ENCODE data around the gene WRNIP1.
"Not testable (repeated sequence)": the region's sequence is repeated elsewhere in the genome, so short reads cannot be mapped to it uniquely, and the experiment has no call there.

The WRNIP1 gene

DNA sequence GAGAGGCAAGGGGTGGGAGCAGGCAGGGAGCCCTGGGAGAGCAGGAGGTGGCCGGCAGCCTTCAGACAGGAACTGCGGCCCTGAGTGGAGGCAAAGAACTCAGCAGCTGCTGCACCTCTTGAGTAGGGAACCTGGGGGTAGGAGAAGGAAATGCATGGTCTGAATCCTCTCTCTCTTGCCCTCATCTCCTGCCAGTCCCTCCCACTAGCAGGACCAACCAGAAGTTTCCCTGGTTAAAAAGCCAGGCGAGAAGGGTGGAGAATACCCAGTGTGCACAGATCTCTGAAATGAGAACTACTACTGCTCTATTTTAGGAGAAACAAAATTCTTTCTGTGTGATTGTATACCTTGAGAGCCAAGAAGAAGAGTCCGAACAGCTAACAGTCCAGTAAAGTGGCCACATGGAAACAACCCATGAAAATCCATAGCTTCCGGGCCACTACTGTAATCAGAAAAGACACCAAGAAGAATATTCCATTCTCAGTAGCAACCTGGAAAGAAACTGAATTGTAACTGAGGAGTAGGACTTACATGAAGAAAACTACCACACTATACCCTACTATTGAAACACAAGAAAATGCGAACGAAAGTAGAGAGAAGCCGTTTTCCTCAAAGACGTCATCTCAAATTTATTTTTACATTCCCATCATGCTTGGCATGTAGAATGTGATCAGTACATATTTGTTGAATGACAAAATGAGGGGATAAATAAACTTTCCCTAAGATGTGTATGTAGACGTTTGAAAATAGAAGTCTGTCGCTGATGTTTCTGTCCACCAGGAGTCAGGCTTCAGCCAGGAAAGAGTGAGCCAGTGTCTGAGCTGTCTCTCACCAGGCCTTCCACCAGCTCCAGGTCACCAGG lies 25.6 kb downstream of the WRNIP1 start:
- DNase-seq, result peak; percentile 41

DNA sequence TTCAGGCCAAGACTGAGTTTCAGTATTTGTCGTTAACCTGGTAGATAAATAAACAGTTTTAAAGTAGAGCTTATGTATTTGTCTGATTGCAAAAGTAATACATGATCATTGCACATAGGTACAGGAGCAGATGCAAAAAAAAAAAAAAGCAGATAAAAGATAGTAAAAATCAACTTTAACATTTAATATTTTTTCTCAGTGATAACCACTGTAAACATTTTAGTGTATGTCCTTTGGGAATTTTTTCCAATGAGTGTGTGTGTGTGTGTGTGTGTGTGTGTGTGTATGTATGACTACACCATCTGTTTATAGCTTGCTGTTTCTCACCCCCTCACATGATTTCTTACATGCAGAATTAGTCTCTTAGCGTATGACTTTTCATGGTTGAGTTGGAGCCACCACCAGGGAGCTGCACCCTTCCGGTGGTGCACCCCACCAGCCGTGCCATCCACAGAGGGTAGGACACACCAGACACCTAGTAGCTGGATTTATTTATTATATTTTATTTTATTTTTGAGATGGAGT lies 26.3 kb downstream of the WRNIP1 start:
- DNase-seq, result peak; percentile 19

DNA sequence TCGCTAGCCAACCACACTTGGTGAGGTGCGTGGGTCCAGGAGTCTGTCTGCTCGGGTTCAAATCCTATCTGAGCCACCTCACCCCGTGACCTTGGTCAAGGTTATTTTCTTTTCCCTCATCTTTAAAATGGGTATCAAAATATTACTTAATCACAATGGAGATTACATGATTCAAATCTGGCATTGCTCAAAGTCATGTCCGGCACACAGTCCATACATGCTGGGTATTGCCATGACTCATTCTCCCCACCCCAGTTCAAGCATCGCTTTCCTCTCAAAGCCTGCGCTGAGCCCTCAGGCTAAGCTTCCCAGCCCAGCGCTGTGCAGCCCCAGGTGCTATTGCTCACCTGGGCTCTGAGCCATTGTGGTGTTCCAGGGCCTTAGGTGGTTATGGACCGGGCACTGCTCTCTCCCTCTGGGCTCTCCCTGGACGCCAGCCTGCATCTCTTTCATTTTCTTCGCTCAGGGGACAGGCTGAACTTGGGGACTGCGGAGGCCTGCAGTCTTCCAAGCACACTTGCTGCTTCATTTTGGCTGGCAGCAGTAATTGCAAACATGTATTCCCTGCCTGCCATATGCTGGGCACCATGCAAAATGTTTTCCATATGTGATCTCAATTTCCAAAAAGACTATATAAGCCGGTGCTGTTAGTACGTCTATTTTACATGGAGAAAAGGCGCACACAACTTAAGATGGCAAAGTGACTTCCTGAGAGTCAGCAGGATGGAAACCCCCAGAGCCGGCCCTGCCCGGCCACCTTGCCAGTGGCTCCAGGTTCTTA lies 27.3 kb downstream of the WRNIP1 start:
- DNase-seq, result no peak

DNA sequence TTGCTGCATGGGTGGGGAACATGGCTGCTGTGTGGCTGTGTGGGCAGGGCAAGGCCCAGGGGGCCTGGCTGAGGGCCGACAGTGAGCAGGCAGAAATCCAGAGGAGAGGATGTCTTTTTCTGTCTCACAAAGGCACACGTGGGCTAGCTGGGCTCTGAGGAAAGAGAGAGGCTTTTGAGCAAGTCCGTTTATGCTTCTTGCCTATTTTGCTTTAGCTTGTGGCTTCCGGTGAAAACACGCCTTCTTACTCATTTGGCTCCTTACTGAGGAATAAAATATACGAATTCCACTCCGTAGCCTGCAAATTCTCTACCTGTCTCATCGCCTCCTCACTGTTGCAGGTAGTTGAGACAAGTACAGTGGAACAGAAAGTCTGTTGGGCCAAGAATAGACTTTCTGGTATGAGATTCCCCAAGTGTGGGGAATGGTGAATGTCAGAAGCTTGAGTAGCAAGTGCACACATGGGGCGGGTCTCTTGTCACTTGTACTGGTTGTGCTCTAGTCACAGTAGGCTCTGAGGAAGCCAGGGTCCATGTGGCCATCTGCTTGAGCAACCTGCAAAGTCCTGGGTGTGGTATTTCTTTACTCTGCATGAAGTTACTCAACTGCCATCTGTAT lies 28.4 kb downstream of the WRNIP1 start:
- no peak for DNase-seq

DNA sequence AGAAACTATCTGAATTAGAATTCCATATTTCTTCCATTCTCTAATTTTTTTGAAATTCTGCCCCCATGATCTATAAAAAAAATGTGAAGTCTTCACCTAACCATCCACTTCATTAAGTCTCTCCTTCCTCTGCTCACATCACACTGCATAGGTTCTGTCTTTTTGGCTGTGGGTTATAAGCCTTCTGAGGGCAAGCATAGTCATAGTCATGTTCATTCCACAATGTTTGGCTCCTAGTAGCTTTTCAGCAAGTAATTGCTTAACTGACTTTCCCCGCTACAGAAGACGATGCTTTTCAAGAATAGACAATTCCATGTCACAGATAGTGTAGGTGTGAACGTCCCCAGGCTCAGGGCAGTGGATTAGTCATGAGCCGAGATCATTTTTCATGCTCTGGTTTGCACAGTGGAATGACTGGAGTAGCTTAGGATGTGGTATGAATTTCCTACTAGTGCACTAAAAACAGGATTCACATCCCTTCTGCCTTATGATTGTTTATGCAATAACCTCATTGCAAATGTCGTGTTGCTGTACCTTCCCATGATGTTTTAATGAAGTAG lies 29.1 kb downstream of the WRNIP1 start:
- no peak for DNase-seq

DNA sequence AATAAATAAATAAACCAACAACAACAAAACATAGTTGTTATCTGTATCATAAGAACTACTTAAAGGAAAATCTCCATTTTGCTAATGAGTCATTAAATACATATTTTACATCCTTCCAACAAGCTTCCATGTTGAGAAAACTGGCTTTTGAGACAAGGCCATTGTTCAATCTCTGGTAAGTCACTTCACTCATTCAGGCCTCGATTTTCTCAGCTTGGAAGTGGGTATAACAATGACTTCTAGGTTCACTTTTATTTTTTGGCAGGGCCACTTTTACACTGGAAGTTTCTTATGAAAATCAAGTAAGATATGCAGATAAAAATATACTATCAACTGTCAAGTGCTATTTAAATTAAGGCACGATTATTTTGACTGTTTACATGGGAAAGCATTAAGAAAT lies 30.0 kb downstream of the WRNIP1 start:
- DNase-seq, result no peak

DNA sequence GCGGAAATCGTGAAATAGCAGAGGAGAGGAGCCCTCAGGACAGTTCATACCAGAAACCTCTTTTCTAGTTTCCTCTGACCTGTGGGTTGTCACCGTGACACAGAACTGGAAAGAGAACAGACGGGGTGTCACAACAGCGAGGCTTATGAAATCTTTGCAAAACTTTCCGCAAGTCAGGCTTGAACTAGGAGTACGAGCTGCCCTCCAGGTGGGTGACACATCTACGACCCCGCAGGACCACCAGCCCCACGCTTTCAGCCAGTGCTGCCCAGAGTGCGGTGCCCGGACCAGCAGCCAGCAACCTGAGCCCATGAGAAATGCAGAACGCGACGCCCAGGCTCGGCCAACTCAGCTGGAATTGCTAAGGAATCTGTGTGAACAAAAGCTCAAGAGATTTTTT lies 30.8 kb downstream of the WRNIP1 start:
- no peak for DNase-seq

DNA sequence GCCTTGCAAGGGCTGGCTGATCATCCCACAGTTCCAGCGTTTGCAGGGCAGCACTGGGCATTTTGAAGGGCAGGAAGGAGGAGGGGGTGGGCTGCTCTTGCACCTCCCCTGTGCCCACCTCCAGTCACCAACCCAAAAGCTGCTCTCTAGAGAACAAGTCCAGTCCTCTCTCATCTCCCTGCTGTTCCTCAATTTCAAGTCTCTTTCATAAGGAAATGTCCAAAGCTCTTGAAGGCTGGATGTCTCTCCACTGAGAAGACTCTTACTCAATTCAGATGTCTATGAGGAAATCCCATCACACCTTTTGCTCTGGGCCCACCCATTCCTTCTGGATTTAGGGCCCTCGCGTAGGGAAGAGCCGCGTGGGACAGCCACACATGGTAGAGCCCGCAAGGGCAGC lies 31.7 kb downstream of the WRNIP1 start:
- DNase-seq, result no peak

DNA sequence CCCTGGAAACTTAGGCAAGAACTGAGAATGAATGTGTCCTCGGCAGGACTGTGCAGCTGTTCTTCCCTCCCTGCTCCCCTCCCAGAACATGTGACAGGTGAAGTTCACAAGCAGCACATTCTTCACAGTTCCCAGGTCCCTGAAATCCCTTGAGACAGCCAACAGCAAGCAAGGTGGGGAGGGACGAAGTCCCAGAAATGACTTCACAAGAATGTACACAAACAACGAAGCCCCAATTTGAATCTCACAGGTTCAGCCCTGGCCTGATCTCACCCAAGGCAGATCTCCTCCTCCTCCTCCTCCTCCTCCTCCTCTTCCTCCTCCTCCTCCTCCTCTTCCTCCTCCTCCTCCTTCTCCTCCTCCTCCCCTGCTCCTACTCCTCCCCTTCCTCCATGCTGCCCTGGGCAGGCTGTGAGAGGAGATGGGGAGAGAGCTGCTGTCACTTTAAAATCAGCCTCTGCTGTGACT lies 32.4 kb downstream of the WRNIP1 start:
- DNase-seq, result peak; percentile 33

DNA sequence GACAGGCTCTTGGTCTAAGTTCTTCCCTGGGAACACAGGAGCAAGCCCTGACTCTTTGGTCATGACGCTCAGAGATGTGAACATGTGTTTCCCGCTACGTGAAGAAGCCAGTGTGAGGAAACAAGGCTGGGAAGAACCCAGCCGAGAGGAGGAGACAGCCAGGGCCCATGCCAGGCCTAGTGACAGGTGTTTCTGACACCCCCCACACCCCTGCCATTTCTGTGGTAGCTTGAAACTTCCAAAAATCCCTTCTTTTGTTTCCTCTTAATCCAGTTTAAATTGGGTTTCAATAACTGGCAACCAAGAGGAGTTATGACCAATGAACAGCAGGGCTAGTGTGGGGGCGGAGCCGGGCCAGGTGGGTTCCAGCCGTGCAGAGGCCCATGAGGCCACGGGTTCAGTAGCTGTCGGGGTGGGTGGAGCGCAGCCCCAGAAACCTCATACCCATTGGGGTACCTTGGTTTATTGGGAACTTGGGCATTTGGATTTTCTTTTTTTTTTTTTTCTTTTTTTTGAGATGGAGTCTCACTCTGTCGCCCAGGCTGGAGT lies 33.5 kb downstream of the WRNIP1 start:
- no peak for DNase-seq

DNA sequence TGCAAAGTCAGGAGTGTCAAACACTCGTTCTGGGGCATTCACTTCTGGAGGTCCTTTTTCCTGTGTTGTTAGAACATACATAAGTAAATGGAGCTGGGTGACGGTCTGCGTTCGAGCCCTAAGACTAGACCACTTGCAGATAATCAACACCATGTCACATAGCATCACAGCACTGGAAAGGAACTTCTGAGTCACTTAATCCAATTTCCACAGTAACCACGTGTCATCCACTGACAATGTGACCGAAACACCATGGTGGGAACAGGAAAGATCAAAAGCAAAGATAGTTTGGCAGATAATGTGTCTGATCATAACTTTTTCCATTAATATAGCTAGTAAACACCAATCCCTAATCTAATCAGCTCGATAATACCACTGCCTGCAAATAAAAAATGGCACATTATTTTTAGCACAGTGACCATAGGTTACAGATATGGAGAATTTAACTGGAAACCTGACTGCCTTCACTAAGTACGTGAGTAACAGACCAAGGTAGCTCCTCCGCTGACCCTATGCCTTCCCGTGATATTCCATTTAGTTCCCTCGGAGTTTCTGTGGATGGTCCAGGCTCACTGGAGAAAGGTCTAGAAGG lies 34.8 kb downstream of the WRNIP1 start:
- no peak for DNase-seq

DNA sequence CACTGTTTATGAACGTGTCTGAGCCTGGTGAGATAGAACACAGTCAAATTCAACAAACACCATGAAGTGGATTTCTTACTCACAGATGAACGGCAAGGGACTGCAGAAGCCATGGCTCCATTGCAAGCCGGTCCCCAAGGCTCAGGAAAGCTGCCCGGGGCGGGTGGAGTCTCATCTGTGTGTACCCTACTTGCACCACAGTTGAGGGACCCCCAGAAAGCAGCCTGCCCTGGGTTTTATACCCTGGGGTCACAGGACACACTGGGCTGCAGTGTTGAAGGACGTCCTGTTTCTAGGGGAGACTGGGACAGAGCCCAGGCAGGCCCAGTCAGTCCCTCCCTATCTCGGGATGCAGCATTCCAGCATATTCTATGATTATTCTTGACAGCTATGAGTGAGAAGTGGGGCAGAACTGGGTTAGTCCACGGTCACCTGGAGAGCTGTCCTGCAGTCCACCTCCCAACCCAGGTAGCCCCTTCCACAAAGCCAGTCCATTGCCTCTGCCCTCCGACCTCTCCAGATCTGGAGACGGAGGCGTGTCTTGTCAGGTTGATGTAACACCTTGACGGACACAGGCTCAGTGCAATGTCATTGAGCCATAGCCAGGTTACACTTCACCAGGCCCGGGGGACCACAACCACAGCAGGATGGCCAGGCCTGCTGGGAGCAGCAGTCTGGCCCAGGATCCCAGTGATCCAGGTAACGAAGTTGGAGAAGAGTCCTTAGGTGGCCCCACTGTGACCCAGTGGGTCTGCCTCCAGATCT lies 35.5 kb downstream of the WRNIP1 start:
- no peak for DNase-seq

DNA sequence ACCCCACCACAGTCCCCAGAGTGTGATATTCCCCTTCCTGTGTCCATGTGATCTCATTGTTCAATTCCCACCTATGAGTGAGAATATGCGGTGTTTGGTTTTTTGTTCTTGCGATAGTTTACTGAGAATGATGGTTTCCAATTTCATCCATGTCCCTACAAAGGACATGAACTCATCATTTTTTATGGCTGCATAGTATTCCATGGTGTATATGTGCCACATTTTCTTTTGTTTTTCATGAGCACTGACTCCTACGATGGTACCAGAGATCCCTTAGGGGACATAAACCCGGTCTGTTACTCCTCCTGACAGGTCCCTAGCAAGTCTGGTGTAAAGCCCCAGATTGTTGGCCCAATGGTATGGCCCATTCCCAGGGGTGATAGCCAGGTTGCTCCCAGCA lies 36.5 kb downstream of the WRNIP1 start:
- DNase-seq, result not testable (repeated sequence)

DNA sequence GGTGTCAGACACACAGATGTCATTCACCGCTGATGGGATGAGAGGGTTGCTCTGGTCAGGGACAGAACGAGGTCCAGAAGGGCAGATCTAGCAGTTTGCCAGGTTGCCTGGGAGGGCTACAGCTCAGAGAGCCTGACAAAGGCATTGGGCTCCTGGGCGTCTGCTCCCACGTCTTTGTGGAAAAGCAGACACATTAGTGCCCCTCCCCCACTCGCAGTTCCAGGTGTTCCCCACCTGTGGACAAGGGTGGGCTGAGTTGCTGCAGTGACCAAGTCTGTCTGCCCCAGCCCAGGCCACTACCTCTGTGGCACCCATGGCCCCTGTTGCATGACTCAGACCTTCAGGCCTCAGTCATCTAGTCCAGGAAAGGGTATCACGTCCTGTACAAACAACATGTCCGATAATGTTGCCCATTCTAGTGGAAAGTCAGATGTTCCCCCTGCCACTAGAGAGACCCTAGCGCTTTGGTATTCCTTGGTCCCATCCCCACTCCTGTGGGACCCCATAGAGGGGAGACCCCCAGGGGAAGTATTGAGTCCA lies 37.4 kb downstream of the WRNIP1 start:
- no peak for DNase-seq

DNA sequence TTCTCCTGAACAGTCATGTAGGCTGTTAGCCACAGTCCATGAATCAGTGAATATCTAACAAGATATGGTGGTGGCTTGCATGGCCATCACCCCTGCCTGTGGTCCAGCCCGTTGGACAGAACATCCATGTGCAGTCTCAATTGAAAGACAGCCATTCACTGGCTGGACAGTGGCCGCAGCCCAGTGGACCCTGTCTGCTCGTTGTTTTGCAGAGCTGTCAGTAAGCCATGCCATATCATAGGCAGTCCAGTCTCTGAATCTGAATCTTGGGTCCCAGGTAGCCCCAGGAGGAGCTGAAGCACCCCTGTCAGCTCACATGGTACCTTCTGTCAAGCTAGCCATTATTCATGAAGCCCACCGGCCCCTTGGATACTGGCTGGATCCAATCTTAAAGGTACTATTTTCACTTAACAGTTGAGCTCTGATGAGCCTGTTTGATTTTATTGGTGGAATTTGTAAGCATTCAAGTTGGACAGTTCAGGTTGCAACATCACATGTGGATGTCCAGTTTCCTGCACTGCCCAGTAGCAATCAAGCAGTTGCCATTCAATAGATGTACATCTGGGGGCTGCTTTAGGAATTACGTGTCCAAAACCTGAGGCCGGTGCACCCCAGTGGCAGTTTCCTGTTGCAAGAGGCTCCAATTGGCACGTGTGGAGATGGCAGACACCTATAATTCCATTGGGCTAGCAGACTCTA lies 38.7 kb downstream of the WRNIP1 start:
- DNase-seq, result no peak

DNA sequence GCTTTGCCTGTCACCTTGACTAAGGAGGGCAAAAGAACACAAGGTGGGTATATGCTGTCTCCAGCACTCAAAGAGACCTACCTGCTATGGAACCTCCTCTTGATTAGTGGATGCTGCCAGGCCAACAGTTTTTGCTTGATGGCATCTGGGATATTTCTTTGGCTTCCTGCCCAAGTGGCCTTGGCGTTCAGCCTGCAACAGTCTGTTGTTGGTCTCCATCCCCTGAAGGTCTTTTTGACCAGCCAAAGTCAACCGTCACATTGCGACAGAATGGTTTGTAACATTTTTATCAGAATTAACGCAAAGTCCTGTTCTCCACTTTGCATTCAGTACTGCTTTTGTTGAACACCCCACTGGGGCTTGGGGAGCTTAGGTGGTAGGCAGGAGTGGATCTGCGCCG lies 39.3 kb downstream of the WRNIP1 start:
- DNase-seq, result no peak

DNA sequence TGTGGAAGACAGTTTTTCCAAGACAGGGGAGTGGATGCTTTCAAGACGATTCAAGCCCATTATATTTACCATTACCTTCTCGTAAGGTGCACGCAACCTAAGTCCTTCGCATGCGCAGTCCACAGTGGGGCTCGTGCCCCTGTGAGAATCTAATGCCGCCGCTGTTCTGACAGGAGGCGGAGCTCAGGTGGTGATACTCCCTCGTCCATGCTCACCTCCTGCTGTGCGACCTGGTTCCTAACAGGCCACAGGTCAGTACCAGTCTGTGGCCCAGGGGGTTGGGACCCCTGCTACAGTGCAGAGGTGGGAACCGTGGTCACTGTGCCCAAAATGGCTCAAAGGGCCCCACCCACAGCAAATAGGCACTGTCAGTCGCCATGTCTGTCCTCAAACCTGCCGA lies 39.8 kb downstream of the WRNIP1 start:
- no peak for DNase-seq

DNA sequence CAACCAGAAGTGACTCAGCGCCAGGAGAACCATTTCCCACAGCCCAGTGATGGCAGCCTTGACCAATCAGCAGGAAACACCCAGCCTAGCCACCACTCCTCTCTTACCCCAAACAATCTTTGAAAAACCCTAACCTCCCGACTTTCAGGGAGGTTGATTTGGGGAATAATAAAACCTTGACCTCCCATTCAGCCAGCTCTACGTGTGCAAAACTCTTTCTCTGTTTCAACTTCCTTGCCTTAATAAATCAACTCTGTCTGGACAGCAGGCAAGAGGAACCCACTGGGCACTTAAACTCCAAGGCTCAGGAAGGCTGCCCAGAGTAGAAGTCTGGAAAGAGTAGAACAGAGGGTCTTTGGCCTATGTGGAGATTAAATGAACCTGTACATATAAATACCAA lies 41.5 kb downstream of the WRNIP1 start:
- no peak for DNase-seq

DNA sequence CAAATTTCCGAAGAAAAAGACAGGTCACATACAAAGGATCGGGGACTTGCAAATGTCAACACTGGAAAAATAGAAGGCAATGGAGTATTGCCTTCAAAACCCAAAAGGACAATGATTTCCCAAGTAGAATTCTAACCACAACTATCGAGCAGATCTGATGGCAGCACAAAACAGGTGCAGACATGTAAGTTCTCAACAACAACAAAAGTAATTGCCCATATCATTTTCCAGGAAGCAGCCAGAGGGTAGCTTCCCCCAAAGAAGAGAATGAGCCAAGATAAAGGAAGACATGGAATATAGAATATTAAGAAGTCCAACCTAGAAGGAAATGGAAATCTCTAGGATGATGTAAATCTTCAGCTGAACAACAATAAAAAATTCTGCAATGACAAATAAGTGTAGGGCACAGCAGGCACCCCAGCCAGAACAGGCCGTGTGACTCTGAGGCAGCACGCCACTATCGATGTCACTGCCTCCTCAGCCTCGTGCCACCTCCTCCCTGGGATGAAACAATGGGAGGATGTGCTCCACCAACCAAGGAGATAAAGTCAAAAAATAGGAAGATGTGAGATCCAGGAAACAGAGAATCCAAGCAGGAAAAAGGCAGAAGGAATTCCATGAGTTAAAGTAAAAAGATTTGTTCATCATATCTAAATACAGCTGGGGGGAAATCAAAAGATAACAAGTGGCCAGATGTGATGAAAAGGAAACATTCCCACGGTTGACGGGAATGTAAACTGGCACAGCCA lies 42.3 kb downstream of the WRNIP1 start:
- DNase-seq, result no peak

DNA sequence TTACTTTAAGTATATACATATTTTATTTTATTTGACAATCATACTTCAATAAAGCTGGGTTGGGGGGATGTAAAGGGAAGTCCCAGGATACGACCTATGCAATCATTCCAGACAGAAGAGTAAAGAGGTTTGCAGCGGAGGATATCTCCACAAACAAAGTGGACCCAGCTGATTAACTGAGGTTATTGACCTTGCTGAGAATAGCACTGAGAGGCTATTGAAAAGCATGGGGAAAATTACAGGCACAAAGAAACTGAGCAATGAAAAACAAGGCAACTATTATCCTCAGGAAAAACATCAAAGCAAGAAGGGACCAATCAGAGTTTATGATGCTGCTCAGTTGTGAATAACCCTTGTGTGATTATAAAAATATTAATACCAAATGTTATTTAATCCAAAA lies 43.8 kb downstream of the WRNIP1 start:
- no peak for DNase-seq
